GM21528 (cell line): ENCODE data around the gene HBE1.
"Not testable (repeated sequence)": the region's sequence is repeated elsewhere in the genome, so short reads cannot be mapped to it uniquely, and the experiment has no call there.

Experiments used
- ATAC-seq: cut with Tn5 transposase; IDR thresholded peaks from one replicate; pipeline ENCODE4 v1.9.1; 2021; ENCODE audit warnings: mild to moderate bottlenecking, moderate library complexity; ENCODE audit not compliant: unreplicated experiment, low FRiP score

HBE1 gene

GRCh38 chr11:5254646-5255413 lies 14.9 kb downstream of the HBE1 start, which contains the start of gene HBG2:
Gene HBG2, minus strand, starts transcription at chr11:5254781. Its CDS starts 53 bp downstream, at chr11:5254728.
- ATAC-seq, result not testable (repeated sequence)

GRCh38 chr11:5254023-5254422 lies 15.7 kb downstream of the HBE1 start:
- ATAC-seq, result not testable (repeated sequence)

GRCh38 chr11:5253440-5253839 lies 16.3 kb downstream of the HBE1 start:
- not testable (repeated sequence) for ATAC-seq

- ATAC-seq, result no peak
Measured at GRCh38 chr11:5252919-5253265, 16.9 kb downstream of the HBE1 start.

GRCh38 chr11:5252192-5252918 lies 17.4 kb downstream of the HBE1 start:
- no peak for ATAC-seq

- ATAC-seq, result no peak
Measured at GRCh38 chr11:5251746-5252145, 18.0 kb downstream of the HBE1 start.

- ATAC-seq, result no peak
Measured at GRCh38 chr11:5250543-5251204, 19.1 kb downstream of the HBE1 start.

- not testable (repeated sequence) for ATAC-seq
Measured at GRCh38 chr11:5249807-5250396, 19.8 kb downstream of the HBE1 start, which contains the start of gene HBG1. Gene HBG1, minus strand, starts transcription at chr11:5249857. Its CDS starts 53 bp downstream, at chr11:5249804.

- ATAC-seq, result not testable (repeated sequence)
Measured at GRCh38 chr11:5248498-5248897, 21.2 kb downstream of the HBE1 start.

GRCh38 chr11:5247472-5248192 lies 22.1 kb downstream of the HBE1 start:
- ATAC-seq, result no peak

GRCh38 chr11:5246772-5247471 lies 22.8 kb downstream of the HBE1 start:
- no peak for ATAC-seq

- ATAC-seq, result no peak
Measured at GRCh38 chr11:5245155-5245554, 24.6 kb downstream of the HBE1 start.

GRCh38 chr11:5243816-5244180 lies 25.9 kb downstream of the HBE1 start:
- no peak for ATAC-seq

GRCh38 chr11:5242933-5243815 lies 26.6 kb downstream of the HBE1 start:
- ATAC-seq, result no peak

- ATAC-seq, result no peak
Measured at GRCh38 chr11:5242208-5242607, 27.5 kb downstream of the HBE1 start.

- no peak for ATAC-seq
Measured at GRCh38 chr11:5241458-5241857, 28.3 kb downstream of the HBE1 start.

GRCh38 chr11:5240458-5240857 lies 29.3 kb downstream of the HBE1 start:
- no peak for ATAC-seq

GRCh38 chr11:5240056-5240455 lies 29.7 kb downstream of the HBE1 start:
- no peak for ATAC-seq

- no peak for ATAC-seq
Measured at GRCh38 chr11:5239046-5239445, 30.7 kb downstream of the HBE1 start.
